ENCODE measurements around the gene SEMA4D. TPM values are rescaled to one million over a fixed set of nuclear protein-coding genes. Genes with fewer than 3 reads are reported as not detected.

Gene SEMA4D
- total RNA-seq, 1 donor from 2014 or later, result 12.3 TPM

GRCh38 chr9:89442501-89442978, 55.4 kb downstream of the SEMA4D start:
- TF ChIP-seq CTCF (conservative IDR thresholded peaks at IDR 0.05; ENCODE audit: low read depth, low read length), result no peak
- no peak for DNase-seq (ENCODE audit: low read depth)
- no peak overlapping the region for H3K4me3 ChIP-seq (ENCODE audit: low read depth, low read length)

GRCh38 chr9:89441986-89442385, 55.9 kb downstream of the SEMA4D start:
- TF ChIP-seq CTCF (conservative IDR thresholded peaks at IDR 0.05; ENCODE audit: low read depth, low read length), result no peak
- no peak for DNase-seq (ENCODE audit: low read depth)
- no peak overlapping the region for H3K4me3 ChIP-seq (ENCODE audit: low read depth, low read length)

- no peak overlapping the region for H3K4me3 ChIP-seq (ENCODE audit: low read depth, low read length)
- no peak for DNase-seq (ENCODE audit: low read depth)
- TF ChIP-seq CTCF (conservative IDR thresholded peaks at IDR 0.05; ENCODE audit: low read depth, low read length), result no peak
Observed at GRCh38 chr9:89441655-89441970, 56.3 kb downstream of the SEMA4D start.

- H3K4me3 ChIP-seq (ENCODE audit: low read depth, low read length), result no peak overlapping the region
- TF ChIP-seq CTCF (conservative IDR thresholded peaks at IDR 0.05; ENCODE audit: low read depth, low read length), result no peak
- no peak for DNase-seq (ENCODE audit: low read depth)
Observed at GRCh38 chr9:89440951-89441654, 56.8 kb downstream of the SEMA4D start.

GRCh38 chr9:89440548-89440947, 57.4 kb downstream of the SEMA4D start:
- no peak overlapping the region for H3K4me3 ChIP-seq (ENCODE audit: low read depth, low read length)
- DNase-seq (ENCODE audit: low read depth), result no peak
- TF ChIP-seq CTCF (conservative IDR thresholded peaks at IDR 0.05; ENCODE audit: low read depth, low read length), result no peak

GRCh38 chr9:89440046-89440445, 57.9 kb downstream of the SEMA4D start:
- no peak for DNase-seq (ENCODE audit: low read depth)
- no peak for TF ChIP-seq CTCF (conservative IDR thresholded peaks at IDR 0.05; ENCODE audit: low read depth, low read length)
- no peak overlapping the region for H3K4me3 ChIP-seq (ENCODE audit: low read depth, low read length)

GRCh38 chr9:89439571-89439970, 58.3 kb downstream of the SEMA4D start:
- DNase-seq (ENCODE audit: low read depth), result no peak
- TF ChIP-seq CTCF (conservative IDR thresholded peaks at IDR 0.05; ENCODE audit: low read depth, low read length), result no peak
- no peak overlapping the region for H3K4me3 ChIP-seq (ENCODE audit: low read depth, low read length)

Measured in epithelial cell of proximal tubule (primary cell).